Gastroesophageal sphincter (tissue), 3 donors: ENCODE data around the gene PDSS1.

ENCODE experiments used
- CTCF ChIP-seq, 4 experiments: fragments of 200-600 bp in 2 of 4; fragments of 450-650 bp in 2 of 4; sonication (generic) in 1 of 4; IDR thresholded peaks; one replicate each; pipeline ENCODE4 v1.5.1; 2017 to 2019; ENCODE audit warnings: antibody characterized with exemption in 4 of 4, mild to moderate bottlenecking in 2 of 4, moderate library complexity in 2 of 4
- EP300 ChIP-seq: sonication (generic); formaldehyde crosslinking; IDR thresholded peaks from one replicate; pipeline ENCODE4 v1.6.1; 2017; ENCODE audit warnings: antibody characterized with exemption, mild to moderate bottlenecking
- POLR2A ChIP-seq, 2 donors: fragments of 450-650 bp; IDR thresholded peaks; one replicate each; pipeline ENCODE4 v1.6.1; 2017; ENCODE audit warnings: antibody characterized with exemption in 2 of 2, mild to moderate bottlenecking in 2 of 2, moderate library complexity in 1 of 2
- POLR2AphosphoS5 ChIP-seq: sonication (generic); formaldehyde crosslinking; IDR thresholded peaks from one replicate; pipeline ENCODE4 v1.6.1; 2017; ENCODE audit warnings: antibody characterized with exemption

- no peak for TF ChIP-seq CTCF (IDR thresholded peaks at IDR 0.05)
- TF ChIP-seq POLR2A (IDR thresholded peaks at IDR 0.05) = no peak
- TF ChIP-seq EP300 = no peak
- no peak for TF ChIP-seq POLR2AphosphoS5
Measured at GRCh38 chr10:26746061-26746460, 48.6 kb downstream of the PDSS1 start.
